K562 (cell line): ENCODE data around the gene SERHL2.

Experiments used
- DPF2 ChIP-seq: fragments of 450-650 bp; IDR thresholded peaks from 2 replicates; pipeline ENCODE4 v1.6.1; 2016
- KDM1A ChIP-seq, 2 experiments: fragments of 450-650 bp; IDR thresholded peaks; 2 replicates each; pipeline ENCODE4 v1.6.1; 2016; ENCODE audit warnings: mild to moderate bottlenecking in 2 of 2
- U2AF1 ChIP-seq: fragments of 200-400 bp; formaldehyde crosslinking; optimal IDR thresholded peaks from 2 replicates; pipeline ENCODE3; 2017; ENCODE audit warnings: mild to moderate bottlenecking, low read depth, low read length, moderate library complexity
- TF ChIP-seq, protein P1 (sequence below): sonication (generic); formaldehyde crosslinking; IDR thresholded peaks from 2 replicates; pipeline ENCODE4 v1.5.0; 2020; ENCODE audit warnings: missing genetic modification reagents

- TF ChIP-seq KDM1A (IDR thresholded peaks at IDR 0.05) = no peak
- TF ChIP-seq U2AF1 = no peak
- no peak for TF ChIP-seq DPF2
- TF ChIP-seq, protein P1, sequence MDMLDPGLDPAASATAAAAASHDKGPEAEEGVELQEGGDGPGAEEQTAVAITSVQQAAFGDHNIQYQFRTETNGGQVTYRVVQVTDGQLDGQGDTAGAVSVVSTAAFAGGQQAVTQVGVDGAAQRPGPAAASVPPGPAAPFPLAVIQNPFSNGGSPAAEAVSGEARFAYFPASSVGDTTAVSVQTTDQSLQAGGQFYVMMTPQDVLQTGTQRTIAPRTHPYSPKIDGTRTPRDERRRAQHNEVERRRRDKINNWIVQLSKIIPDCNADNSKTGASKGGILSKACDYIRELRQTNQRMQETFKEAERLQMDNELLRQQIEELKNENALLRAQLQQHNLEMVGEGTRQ (CRISPR knock-in tag) = no peak
Measured at GRCh38 chr22:42561856-42562255, 8.1 kb downstream of the SERHL2 start.
